IMR-90 (cell line): ENCODE results near the gene DTD1. TPM values are rescaled to one million over a fixed set of nuclear protein-coding genes. Genes with fewer than 3 reads are reported as not detected.

Source experiments
- ATAC-seq: fragments of 200-7000 bp; cut with Tn5 transposase; 2 replicates; pipeline ENCODE4 v1.9.1; 2020; ENCODE audit warnings: low read depth, mild to moderate bottlenecking, moderate library complexity
- BruUV-seq: library from RNA; stranded (reverse); fragments of 400-500 nt; replicated peaks from 2 replicates; lab custom pipeline; 2021; lab: Mats Ljungman, UMichigan
- CTCF ChIA-PET: fragments of 300-600 bp; formaldehyde crosslinking; extraction: SDS; loops from one replicate; lab custom pipeline; 2021; ENCODE audit warnings: antibody characterized with exemption; lab: Yijun Ruan, JAX
- POLR2A ChIA-PET: fragments of 300-600 bp; sonication (Branson Sonifier 250); formaldehyde crosslinking; loops from one replicate; lab custom pipeline; 2022; ENCODE audit warnings: antibody characterized with exemption; ENCODE audit not compliant: unreplicated experiment; lab: Charles Lee
- DNase-seq: peaks from one replicate; pipeline ENCODE4 v3.0.0; 2013
- H2AFZ ChIP-seq: replicated peaks from 2 replicates; pipeline ENCODE3; 2013; ENCODE audit warnings: low read length, mild to moderate bottlenecking; ENCODE audit not compliant: poor library complexity
- H2AK5ac ChIP-seq: 2 replicates; pipeline ENCODE4 v1.6.1; 2013; ENCODE audit warnings: low read depth, low read length, inconsistent platforms
- H2AK9ac ChIP-seq: replicated peaks from 2 replicates; pipeline ENCODE3; 2013; ENCODE audit warnings: mild to moderate bottlenecking, low read depth, low read length, moderate library complexity; ENCODE audit not compliant: poor library complexity
- H2BK120ac ChIP-seq: 2 replicates; pipeline ENCODE4 v1.6.1; 2013; ENCODE audit warnings: low read depth, low read length, inconsistent platforms
- H2BK15ac ChIP-seq: 3 replicates; pipeline ENCODE4 v1.6.1; 2013; ENCODE audit warnings: low read depth, low read length, inconsistent platforms
- H2BK20ac ChIP-seq: 2 replicates; pipeline ENCODE4 v1.6.1; 2013; ENCODE audit warnings: low read depth, mild to moderate bottlenecking, inconsistent platforms, low read length, moderate library complexity
- H2BK5ac ChIP-seq: 2 replicates; pipeline ENCODE4 v1.6.1; 2013; ENCODE audit warnings: mild to moderate bottlenecking, low read depth, low read length, inconsistent platforms; ENCODE audit not compliant: poor library complexity, severe bottlenecking
- H3K14ac ChIP-seq: replicated peaks from 2 replicates; pipeline ENCODE4 v1.6.1; 2013; ENCODE audit warnings: low read depth, low read length, inconsistent platforms
- H3K18ac ChIP-seq: 2 replicates; pipeline ENCODE4 v1.6.1; 2013; ENCODE audit warnings: low read depth, low read length, control low read depth
- H3K23ac ChIP-seq: 2 replicates; pipeline ENCODE4 v1.6.1; 2013; ENCODE audit warnings: low read depth, low read length, inconsistent platforms
- H3K27ac ChIP-seq: 2 replicates; pipeline ENCODE4 v1.5.1; 2013; ENCODE audit warnings: mild to moderate bottlenecking, control low read depth, low read length; ENCODE audit not compliant: insufficient read depth
- H3K27me3 ChIP-seq: 2 replicates; pipeline ENCODE4 v1.6.1; 2013; ENCODE audit warnings: low read length; ENCODE audit not compliant: control insufficient read depth, insufficient read depth
- H3K36me3 ChIP-seq: 2 replicates; pipeline ENCODE4 v1.6.1; 2013; ENCODE audit warnings: low read length, mixed read lengths; ENCODE audit not compliant: control insufficient read depth, insufficient read depth
- H3K4ac ChIP-seq: 2 replicates; pipeline ENCODE4 v1.6.1; 2013; ENCODE audit warnings: low read depth, low read length, inconsistent platforms
- H3K4me1 ChIP-seq: 2 replicates; pipeline ENCODE4 v1.6.1; 2013; ENCODE audit warnings: low read length, mixed read lengths; ENCODE audit not compliant: control insufficient read depth, insufficient read depth
- H3K4me2 ChIP-seq: 2 replicates; pipeline ENCODE4 v1.6.1; 2013; ENCODE audit warnings: low read depth, mild to moderate bottlenecking, control low read depth, low read length, moderate library complexity
- H3K4me3 ChIP-seq: 2 replicates; pipeline ENCODE4 v1.5.1; 2013; ENCODE audit warnings: low read depth, mild to moderate bottlenecking, control low read depth, low read length, moderate library complexity; ENCODE audit not compliant: insufficient read depth
- H3K56ac ChIP-seq: 2 replicates; pipeline ENCODE4 v1.6.1; 2013; ENCODE audit warnings: low read length, inconsistent platforms; ENCODE audit not compliant: insufficient read depth; ENCODE audit errors: extremely low read depth
- H3K79me1 ChIP-seq, 2 experiments: 2 replicates each; pipeline ENCODE4 v1.6.1; 2013; ENCODE audit warnings: low read length in 2 of 2, inconsistent platforms in 1 of 2, low read depth in 1 of 2
- H3K9ac ChIP-seq: 2 replicates; pipeline ENCODE4 v1.6.1; 2013; ENCODE audit warnings: low read depth, low read length, control low read depth
- H3K9me1 ChIP-seq: 2 replicates; pipeline ENCODE4 v1.6.1; 2013; ENCODE audit warnings: low read length, inconsistent platforms; ENCODE audit not compliant: insufficient read depth
- H3K9me3 ChIP-seq: 2 replicates; pipeline ENCODE4 v1.6.1; 2013; ENCODE audit warnings: low read length; ENCODE audit not compliant: control insufficient read depth, insufficient read depth
- H4K20me1 ChIP-seq: 2 replicates; pipeline ENCODE4 v1.6.1; 2013; ENCODE audit warnings: low read length, inconsistent platforms; ENCODE audit not compliant: insufficient read depth
- H4K5ac ChIP-seq: 2 replicates; pipeline ENCODE4 v1.6.1; 2013; ENCODE audit warnings: mild to moderate bottlenecking, low read depth, low read length, control low read depth
- H4K8ac ChIP-seq, 2 experiments: 2 replicates each; pipeline ENCODE4 v1.6.1; 2013; ENCODE audit warnings: low read depth in 2 of 2, low read length in 2 of 2, control low read depth in 1 of 2, inconsistent platforms in 1 of 2
- H4K91ac ChIP-seq: 2 replicates; pipeline ENCODE4 v1.6.1; 2013; ENCODE audit warnings: low read depth, low read length, inconsistent platforms; ENCODE audit not compliant: insufficient read depth
- BHLHE40 ChIP-seq: fragments of 150-350 bp; IDR thresholded peaks from 2 replicates; pipeline ENCODE4 v1.6.1; 2016; ENCODE audit warnings: mild to moderate bottlenecking, low read depth, low read length
- CEBPB ChIP-seq: IDR thresholded peaks from 2 replicates; pipeline ENCODE4 v1.6.1; 2012; ENCODE audit warnings: low read depth, low read length, improper control_type of control experiment
- FOS ChIP-seq: fragments of 150-350 bp; IDR thresholded peaks from 2 replicates; pipeline ENCODE4 v1.6.1; 2016; ENCODE audit warnings: low read depth, low read length
- MAZ ChIP-seq: IDR thresholded peaks from 2 replicates; pipeline ENCODE4 v1.6.1; 2012; ENCODE audit warnings: low read depth, mild to moderate bottlenecking, low read length, improper control_type of control experiment, moderate library complexity, borderline replicate concordance
- MXI1 ChIP-seq: IDR thresholded peaks from 2 replicates; pipeline ENCODE4 v1.6.1; 2012; ENCODE audit warnings: low read depth, mild to moderate bottlenecking, low read length, moderate library complexity, borderline replicate concordance
- NFE2L2 ChIP-seq: fragments of 150-350 bp; IDR thresholded peaks from 2 replicates; pipeline ENCODE4 v1.6.1; 2016; ENCODE audit warnings: low read depth, mild to moderate bottlenecking, low read length
- POLR2A ChIP-seq: IDR thresholded peaks from 2 replicates; pipeline ENCODE4 v1.6.1; 2012; ENCODE audit warnings: mild to moderate bottlenecking, low read depth, low read length
- RAD21 ChIP-seq: IDR thresholded peaks from 2 replicates; pipeline ENCODE4 v1.6.1; 2012; ENCODE audit warnings: low read length, improper control_type of control experiment
- RCOR1 ChIP-seq: IDR thresholded peaks from 2 replicates; pipeline ENCODE4 v1.6.1; 2012; ENCODE audit warnings: mild to moderate bottlenecking, low read length, improper control_type of control experiment; ENCODE audit not compliant: insufficient replicate concordance
- RFX5 ChIP-seq: IDR thresholded peaks from 2 replicates; pipeline ENCODE4 v1.8.0; 2012; ENCODE audit warnings: low read depth, mild to moderate bottlenecking, low read length, moderate library complexity
- WGBS, 2 experiments: methylation state at CpG; one replicate each; pipeline versions ENCODE4 v1.1.5 to v1.1.7; 2013; ENCODE audit warnings: missing lambda C conversion rate in 2 of 2; ENCODE audit not compliant: insufficient read length in 1 of 2; ENCODE audit errors: extremely low coverage in 2 of 2; 5-methylcytosine and 5-hydroxymethylcytosine counted together
- dilution Hi-C: fragments of 300-500 bp; cut with HindIII; formaldehyde crosslinking; loops from one replicate; pipeline ENCODE4 v1.14.3; 2018; ENCODE audit warnings: low sequenced_read_pairs; ENCODE audit not compliant: unreplicated experiment
- in situ Hi-C: fragments of 300-500 bp; cut with MboI; formaldehyde crosslinking; loops from 3 replicates; pipeline ENCODE4 v1.14.3; 2019; ENCODE audit warnings: low sequenced_read_pairs, inconsistent platforms, mixed read lengths
- intact Hi-C: fragments of 100-400 bp; cut with micrococcal nuclease; formaldehyde crosslinking; loops from 2 replicates; pipeline ENCODE4 v1.10.0; 2022
- polyA plus RNA-seq, 3 experiments: library from polyadenylated mRNA; depleted of rRNA; stranded (reverse); fragments of >200 nt; gene quantifications; 2 replicates each; pipeline ENCODE4 v1.2.3, GENCODE V29; 2012; ENCODE audit warnings: low replicate concordance in 1 of 3
- total RNA-seq: library from RNA; depleted of rRNA; stranded (reverse); fragments of >200 nt; gene quantifications from 2 replicates; pipeline ENCODE4 v1.2.3, GENCODE V29; 2012
- TF ChIP-seq, protein P1 (sequence below): conservative IDR thresholded peaks from 2 replicates; pipeline ENCODE4 v1.5.1; 2012; ENCODE audit warnings: mild to moderate bottlenecking, low read depth, low read length, improper control_type of control experiment
- TF ChIP-seq, protein P2 (sequence below): fragments of 150-350 bp; IDR thresholded peaks from 2 replicates; pipeline ENCODE4 v1.6.1; 2016; ENCODE audit warnings: low read depth, mild to moderate bottlenecking, low read length, moderate library complexity, borderline replicate concordance

The DTD1 gene
- total and polyA plus RNA-seq, 2 of the 4 experiments (the other 2 are of a cell fraction): 73.1 to 101 TPM

DNA sequence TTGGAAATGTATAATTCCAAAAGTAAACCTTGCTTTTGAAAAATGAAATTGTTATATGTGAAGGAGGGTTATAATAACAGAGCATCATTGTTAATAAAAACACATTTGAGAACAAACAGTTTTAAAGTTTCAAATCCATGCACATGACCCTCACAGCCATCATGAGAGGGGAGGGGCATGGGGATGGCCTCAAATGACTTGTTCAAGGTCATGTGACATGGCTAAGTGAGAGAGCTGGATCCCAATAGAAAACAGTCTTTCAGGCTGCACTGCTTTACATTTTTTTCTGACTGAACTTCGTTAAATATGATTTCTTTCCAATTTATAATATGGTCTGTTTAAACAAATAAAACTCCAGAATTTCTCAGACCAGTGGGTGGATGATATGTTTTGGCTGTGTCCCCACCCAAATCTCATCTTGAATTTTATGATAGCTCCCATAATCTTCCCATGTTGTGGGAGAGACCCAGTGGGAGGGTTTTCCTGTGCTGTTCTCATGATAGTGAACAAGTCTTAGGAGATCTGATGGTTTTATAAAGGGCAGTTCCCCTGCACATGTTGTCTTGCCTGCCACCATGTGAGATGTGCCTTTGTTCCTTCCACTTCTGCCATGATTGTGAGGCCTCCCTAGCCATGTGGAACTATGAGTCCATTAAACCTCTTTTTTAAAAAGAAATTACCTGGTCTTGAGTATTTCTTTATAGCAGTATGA is 66.0 kb downstream of the DTD1 start:
- Histone ChIP-seq H3K9me3 (no peaks in the 10 kb centered on the region), H3K23ac (no peak overlapping the region), H4K5ac (no peak overlapping the region), H2AK9ac (no peak overlapping the region), H2BK20ac (no peak overlapping the region), H3K14ac (no peak overlapping the region), H3K9ac (no peak overlapping the region), H3K27ac (no peak overlapping the region), H4K20me1 (no peaks in the 10 kb centered on the region), H3K36me3 (no peaks in the 10 kb centered on the region), H4K8ac (no peak overlapping the region), H3K56ac (no peak overlapping the region), H3K9me1 (peaks cover 8% of the 10 kb centered on the region), H3K4me2 (no peak overlapping the region), H3K27me3 (no peaks in the 10 kb centered on the region), H2BK5ac (no peak overlapping the region), H4K91ac (no peak overlapping the region), H3K18ac (no peak overlapping the region), H3K4me3 (no peak overlapping the region), H2BK15ac (no peak overlapping the region), H2AK5ac (no peak overlapping the region), H3K4me1 (peaks cover 4% of the 10 kb centered on the region; the same call in 1 of the 2 replicates), H2AFZ (no peak overlapping the region), H3K79me1 (peaks cover 0 to 5% of the 10 kb centered on the region in 2 experiments; a peak in 1 of 4 replicates), H2BK120ac (no peak overlapping the region), H3K4ac (no peak overlapping the region)
- intact Hi-C loops (no loop called here), in situ Hi-C loops (no loop called here), dilution Hi-C loops (no loop called here)
- TF ChIP-seq BHLHE40: no peak
- TF ChIP-seq, protein P1, sequence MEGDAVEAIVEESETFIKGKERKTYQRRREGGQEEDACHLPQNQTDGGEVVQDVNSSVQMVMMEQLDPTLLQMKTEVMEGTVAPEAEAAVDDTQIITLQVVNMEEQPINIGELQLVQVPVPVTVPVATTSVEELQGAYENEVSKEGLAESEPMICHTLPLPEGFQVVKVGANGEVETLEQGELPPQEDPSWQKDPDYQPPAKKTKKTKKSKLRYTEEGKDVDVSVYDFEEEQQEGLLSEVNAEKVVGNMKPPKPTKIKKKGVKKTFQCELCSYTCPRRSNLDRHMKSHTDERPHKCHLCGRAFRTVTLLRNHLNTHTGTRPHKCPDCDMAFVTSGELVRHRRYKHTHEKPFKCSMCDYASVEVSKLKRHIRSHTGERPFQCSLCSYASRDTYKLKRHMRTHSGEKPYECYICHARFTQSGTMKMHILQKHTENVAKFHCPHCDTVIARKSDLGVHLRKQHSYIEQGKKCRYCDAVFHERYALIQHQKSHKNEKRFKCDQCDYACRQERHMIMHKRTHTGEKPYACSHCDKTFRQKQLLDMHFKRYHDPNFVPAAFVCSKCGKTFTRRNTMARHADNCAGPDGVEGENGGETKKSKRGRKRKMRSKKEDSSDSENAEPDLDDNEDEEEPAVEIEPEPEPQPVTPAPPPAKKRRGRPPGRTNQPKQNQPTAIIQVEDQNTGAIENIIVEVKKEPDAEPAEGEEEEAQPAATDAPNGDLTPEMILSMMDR: no peak
- TF ChIP-seq, protein P2, sequence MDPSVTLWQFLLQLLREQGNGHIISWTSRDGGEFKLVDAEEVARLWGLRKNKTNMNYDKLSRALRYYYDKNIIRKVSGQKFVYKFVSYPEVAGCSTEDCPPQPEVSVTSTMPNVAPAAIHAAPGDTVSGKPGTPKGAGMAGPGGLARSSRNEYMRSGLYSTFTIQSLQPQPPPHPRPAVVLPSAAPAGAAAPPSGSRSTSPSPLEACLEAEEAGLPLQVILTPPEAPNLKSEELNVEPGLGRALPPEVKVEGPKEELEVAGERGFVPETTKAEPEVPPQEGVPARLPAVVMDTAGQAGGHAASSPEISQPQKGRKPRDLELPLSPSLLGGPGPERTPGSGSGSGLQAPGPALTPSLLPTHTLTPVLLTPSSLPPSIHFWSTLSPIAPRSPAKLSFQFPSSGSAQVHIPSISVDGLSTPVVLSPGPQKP: no peak
- TF ChIP-seq MXI1: no peak
- no peak for TF ChIP-seq RFX5
- no peak for TF ChIP-seq RCOR1
- no peak for TF ChIP-seq POLR2A
- no peak for TF ChIP-seq NFE2L2
- TF ChIP-seq CEBPB: no peak
- TF ChIP-seq FOS: no peak
- no peak for TF ChIP-seq RAD21
- TF ChIP-seq MAZ: no peak
- POLR2A ChIA-PET: no interaction called here
- CTCF ChIA-PET: no interaction called here
- DNase-seq: no peak
- ATAC-seq: no peak
- no CpG with 5 or more reads among the region's 1 CpG for WGBS, 2 experiments
- no TSS peak for BruUV-seq
